Urinary bladder (tissue), 4 donors: ENCODE measurements around the gene CASP6. TPM values are rescaled to one million over a fixed set of nuclear protein-coding genes. Genes with fewer than 3 reads are reported as not detected.
"Not testable (repeated sequence)": the region's sequence is repeated elsewhere in the genome, so short reads cannot be mapped to it uniquely, and the experiment has no call there.

Experiments used
- DNase-seq: peaks from one replicate; pipeline ENCODE4 v3.0.0-alpha.2; 2015; ENCODE audit errors: extremely low spot score
- H3K27ac ChIP-seq: one replicate; pipeline ENCODE4 v1.5.1; 2013; ENCODE audit warnings: low read depth, mild to moderate bottlenecking, moderate library complexity
- H3K36me3 ChIP-seq: one replicate; pipeline ENCODE4 v1.6.1; 2013; ENCODE audit warnings: mild to moderate bottlenecking, moderate library complexity; ENCODE audit not compliant: insufficient read depth
- H3K4me1 ChIP-seq: one replicate; pipeline ENCODE4 v1.6.1; 2013; ENCODE audit warnings: mild to moderate bottlenecking, moderate library complexity; ENCODE audit not compliant: insufficient read depth
- H3K4me3 ChIP-seq: one replicate; pipeline ENCODE4 v1.5.1; 2013; ENCODE audit warnings: low read depth, low read length
- WGBS: extraction: QIAGEN DNeasy Blood & Tissue Kit; methylation state at CpG from one replicate; pipeline ENCODE4 v1.1.7; 2013; 5-methylcytosine and 5-hydroxymethylcytosine counted together
- polyA plus RNA-seq: library from polyadenylated mRNA; stranded (reverse); fragments of 200-250 nt; gene quantifications from one replicate; pipeline ENCODE4 v1.2.3, GENCODE V29; 2013
- total RNA-seq: library from RNA; depleted of rRNA; stranded (reverse); fragments of >200 nt; gene quantifications from one replicate; pipeline ENCODE4 v1.2.3, GENCODE V29; 2014
- donor health status: healthy with polysubstance abuse.
- donor health status: healthy.

The CASP6 gene
- total and polyA plus RNA-seq, 2 donors: 16.1 to 21.4 TPM

GRCh38 chr4:109701566-109702410 lies 1.5 kb downstream of the CASP6 start:
- H3K27ac ChIP-seq: no peak overlapping the region
- no peaks in the 10 kb centered on the region for H3K36me3 ChIP-seq
- no peak for DNase-seq
- H3K4me3 ChIP-seq: peak overlapping the region; percentile 71
- H3K4me1 ChIP-seq: no peaks in the 10 kb centered on the region
- 50% methylated on average over 21 of the region's 21 CpGs for WGBS

GRCh38 chr4:109699553-109700225 lies 3.6 kb downstream of the CASP6 start:
- 85% methylated on average over 8 of the region's 8 CpGs for WGBS

GRCh38 chr4:109698656-109699055 lies 4.6 kb downstream of the CASP6 start:
- Histone ChIP-seq H3K36me3 (peaks cover 3% of the 10 kb centered on the region), H3K4me3 (no peak overlapping the region), H3K4me1 (no peaks in the 10 kb centered on the region), H3K27ac (no peak overlapping the region)
- 97% methylated on average over 1 of the region's 1 CpG for WGBS
- DNase-seq: no peak

More at GRCh38 chr4:109699553-109700225, 3.6 kb downstream of the CASP6 start:
- H3K36me3 ChIP-seq: no peaks in the 10 kb centered on the region
- no peak overlapping the region for H3K27ac ChIP-seq
- DNase-seq: no peak
- no peak overlapping the region for H3K4me3 ChIP-seq
- no peaks in the 10 kb centered on the region for H3K4me1 ChIP-seq

- no peak for DNase-seq
- Histone ChIP-seq H3K27ac (no peak overlapping the region), H3K36me3 (peaks cover 3% of the 10 kb centered on the region), H3K4me1 (no peaks in the 10 kb centered on the region), H3K4me3 (no peak overlapping the region)
- 89% methylated on average over 1 of the region's 1 CpG for WGBS
Measured at GRCh38 chr4:109691411-109691920, 11.8 kb downstream of the CASP6 start.

GRCh38 chr4:109690690-109691410 lies 12.4 kb downstream of the CASP6 start:
- H3K4me1 ChIP-seq: no peaks in the 10 kb centered on the region
- DNase-seq: no peak
- WGBS: 89% methylated on average over 6 of the region's 6 CpGs
- H3K4me3 ChIP-seq: no peak overlapping the region
- no peak overlapping the region for H3K27ac ChIP-seq
- peaks cover 3% of the 10 kb centered on the region for H3K36me3 ChIP-seq

GRCh38 chr4:109684727-109685126 lies 18.5 kb downstream of the CASP6 start:
- no peaks in the 10 kb centered on the region for H3K4me1 ChIP-seq
- no peak overlapping the region for H3K4me3 ChIP-seq

DNA sequence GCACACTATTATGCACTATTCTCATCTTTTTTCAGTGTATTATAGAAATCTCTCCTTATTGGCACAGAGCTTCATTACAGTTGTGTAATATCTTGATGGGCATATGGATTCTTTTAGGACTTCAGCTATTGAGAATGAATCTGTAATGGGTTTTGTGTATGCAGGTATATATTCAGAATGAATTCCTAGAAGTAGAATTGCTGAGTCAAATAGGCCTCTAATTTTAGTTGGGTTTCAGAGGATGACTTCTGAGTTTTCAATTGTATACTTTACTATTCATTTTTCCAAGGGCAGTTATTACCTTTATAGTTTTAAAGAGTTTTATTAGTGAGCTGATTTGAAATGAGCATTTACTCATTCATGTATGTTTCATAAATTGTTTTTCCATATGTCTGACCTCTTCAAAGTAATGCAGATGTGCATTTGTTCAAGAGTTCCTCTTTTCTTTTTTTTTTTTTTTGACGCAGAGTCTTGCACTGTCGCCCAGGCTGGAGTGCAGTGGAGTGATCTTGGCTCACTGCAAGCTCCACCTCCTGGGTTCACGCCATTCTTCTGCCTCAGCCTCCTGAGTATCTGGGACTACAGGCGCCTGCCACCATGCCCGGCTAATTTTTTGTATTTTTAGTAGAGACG lies 19.5 kb downstream of the CASP6 start:
- Histone ChIP-seq H3K36me3 (peaks cover 2% of the 10 kb centered on the region), H3K27ac (no peak overlapping the region), H3K4me1 (no peaks in the 10 kb centered on the region), H3K4me3 (no peak overlapping the region)
- WGBS: 93% methylated on average over 6 of the region's 6 CpGs
- DNase-seq: no peak

More at GRCh38 chr4:109684727-109685126, 18.5 kb downstream of the CASP6 start:
- no peak for DNase-seq
- Histone ChIP-seq H3K27ac (no peak overlapping the region), H3K36me3 (peaks cover 2% of the 10 kb centered on the region)

GRCh38 chr4:109682875-109683274 lies 20.4 kb downstream of the CASP6 start:
- Histone ChIP-seq H3K4me1 (no peaks in the 10 kb centered on the region), H3K36me3 (peaks cover 2% of the 10 kb centered on the region), H3K4me3 (no peak overlapping the region), H3K27ac (no peak overlapping the region)
- WGBS: 96% methylated on average over 2 of the region's 2 CpGs
- no peak for DNase-seq

- 98% methylated on average over 14 of the region's 14 CpGs for WGBS
Measured at GRCh38 chr4:109678925-109679324, 24.3 kb downstream of the CASP6 start.

GRCh38 chr4:109678472-109678871 lies 24.8 kb downstream of the CASP6 start:
- DNase-seq, H3K4me1 ChIP-seq, H3K36me3 ChIP-seq, H3K27ac ChIP-seq, H3K4me3 ChIP-seq: not testable (repeated sequence)
- 97% methylated on average over 28 of the region's 28 CpGs for WGBS

More at GRCh38 chr4:109678925-109679324, 24.3 kb downstream of the CASP6 start:
- not testable (repeated sequence) for H3K36me3 ChIP-seq, H3K4me1 ChIP-seq, H3K4me3 ChIP-seq, H3K27ac ChIP-seq, DNase-seq

DNA sequence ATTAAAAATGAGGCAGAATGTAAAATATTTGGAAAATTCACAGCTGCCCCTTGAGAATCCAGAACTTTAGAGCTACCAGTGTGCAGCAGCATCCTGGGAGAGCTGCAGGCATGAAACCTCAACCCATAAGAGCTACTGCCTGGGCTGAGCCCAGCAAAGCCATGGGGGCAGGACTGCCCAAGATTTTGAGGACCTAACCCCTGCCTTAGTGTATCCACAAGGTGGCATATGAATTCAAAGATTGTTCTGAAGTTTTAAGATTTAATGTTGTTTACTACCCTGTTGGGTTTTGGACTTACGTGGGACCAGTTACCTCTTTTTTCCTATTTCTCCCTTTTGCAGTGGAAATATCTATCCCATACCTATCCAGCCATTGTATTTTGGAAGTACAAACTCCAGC lies 26.4 kb downstream of the CASP6 start:
- Histone ChIP-seq H3K27ac (no peak overlapping the region), H3K4me1 (no peaks in the 10 kb centered on the region), H3K4me3 (no peak overlapping the region), H3K36me3 (no peaks in the 10 kb centered on the region)
- no peak for DNase-seq
- WGBS: 87% methylated on average over 1 of the region's 1 CpG

DNA sequence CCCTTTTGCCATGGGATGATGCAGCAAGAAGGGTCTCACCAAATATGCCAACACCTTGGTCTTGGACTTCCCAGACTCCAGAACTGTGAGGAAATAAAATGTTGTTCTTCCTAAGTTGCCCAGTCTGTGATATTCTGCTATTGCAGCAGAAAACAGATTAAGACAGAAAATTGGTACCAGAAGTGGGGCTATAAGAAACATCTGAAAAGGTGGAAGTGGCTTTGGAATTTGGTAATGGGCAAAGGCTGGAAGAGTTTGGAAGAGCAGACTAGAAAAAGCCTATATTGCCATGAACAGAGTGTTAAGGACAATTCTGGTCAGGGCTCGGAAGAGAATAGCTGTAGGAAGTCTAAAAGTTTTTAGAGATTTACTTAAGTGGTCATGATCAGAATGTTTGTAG lies 27.4 kb downstream of the CASP6 start:
- 90% methylated on average over 1 of the region's 1 CpG for WGBS
- H3K4me1 ChIP-seq: no peaks in the 10 kb centered on the region
- DNase-seq: no peak

DNA sequence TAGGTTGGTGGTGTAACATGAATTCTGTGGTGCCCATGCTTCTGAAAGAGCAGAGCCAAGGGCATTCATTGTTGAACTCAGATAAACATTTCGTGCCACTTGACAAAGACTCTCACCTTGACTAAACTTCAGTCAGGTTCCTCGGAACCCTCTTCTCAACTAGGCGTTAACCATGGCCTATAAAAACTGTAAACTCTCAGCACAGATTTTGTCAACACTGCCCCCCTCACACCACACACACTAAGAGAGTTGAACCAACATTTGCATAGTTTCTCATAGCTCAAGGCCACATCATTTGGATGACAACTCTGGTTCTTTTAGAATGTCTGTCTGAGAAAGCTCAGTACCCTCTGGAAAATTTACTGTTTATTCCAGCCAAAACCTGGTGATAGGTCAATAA lies 28.1 kb downstream of the CASP6 start:
- no peaks in the 10 kb centered on the region for H3K4me1 ChIP-seq
- no peak overlapping the region for H3K4me3 ChIP-seq
- DNase-seq: no peak
- H3K27ac ChIP-seq: no peak overlapping the region
- H3K36me3 ChIP-seq: no peaks in the 10 kb centered on the region
- 77% methylated on average over 3 of the region's 3 CpGs for WGBS

More for the DNA sequence above, 27.4 kb downstream of the CASP6 start:
- no peak overlapping the region for H3K27ac ChIP-seq
- H3K36me3 ChIP-seq: no peaks in the 10 kb centered on the region
- no peak overlapping the region for H3K4me3 ChIP-seq
